Measurements from ENCODE around the gene AGK.
"Not testable (repeated sequence)": the region's sequence is repeated elsewhere in the genome, so short reads cannot be mapped to it uniquely, and the experiment has no call there.

The AGK gene

DNA sequence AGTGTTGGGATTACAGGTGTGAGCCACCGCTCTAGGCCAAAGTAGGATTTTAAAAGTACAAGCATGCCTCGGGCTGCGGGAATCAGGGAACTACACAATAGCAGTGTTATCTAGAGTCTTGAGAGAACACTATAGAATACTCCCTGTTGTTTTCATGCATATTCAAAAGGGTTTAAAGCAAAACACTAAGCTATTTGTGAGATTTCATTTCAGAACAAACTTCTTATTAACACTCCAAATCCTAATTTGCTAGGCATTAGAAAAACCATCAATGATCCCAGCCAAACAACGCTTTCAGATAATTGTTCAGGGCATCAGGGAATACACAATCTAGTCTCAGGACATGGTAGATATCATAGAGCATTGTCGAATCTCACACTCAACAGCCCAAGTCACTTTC is 136.8 kb downstream of the AGK start:
- no peak for DNase-seq

DNA sequence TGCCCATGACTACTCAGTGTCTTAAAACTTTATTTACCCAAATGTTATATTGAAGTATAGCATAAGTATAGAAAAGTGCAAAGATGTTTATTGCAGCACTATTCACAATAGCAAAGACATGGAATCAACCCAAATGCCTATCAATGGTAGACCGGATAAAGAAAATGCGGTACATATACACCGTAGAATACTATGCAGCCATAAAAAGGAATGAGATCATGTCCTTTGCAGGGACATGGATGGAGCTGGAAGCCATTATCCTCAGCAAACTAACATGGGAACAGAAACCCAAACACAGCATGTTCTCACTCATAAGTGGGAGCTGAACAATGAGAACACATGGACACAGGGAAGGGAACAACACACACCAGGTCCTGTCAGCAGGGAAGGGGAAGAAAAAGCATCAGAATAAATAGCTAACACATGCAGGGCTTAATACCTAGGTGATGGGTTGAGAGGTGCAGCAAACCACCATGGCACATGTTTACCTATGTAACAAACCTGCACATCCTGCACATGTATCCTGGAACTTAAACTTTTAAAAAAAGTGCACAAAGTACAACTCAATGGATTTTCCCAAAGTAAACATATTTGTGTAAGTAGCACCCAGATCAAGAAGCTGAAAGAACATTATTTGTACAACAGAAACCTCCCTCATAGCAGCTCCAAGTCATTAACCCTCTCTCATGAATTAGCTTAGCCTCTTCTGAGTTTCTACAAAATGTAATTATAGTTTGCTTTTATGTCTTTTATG is 138.0 kb downstream of the AGK start:
- DNase-seq, result not testable (repeated sequence)

DNA sequence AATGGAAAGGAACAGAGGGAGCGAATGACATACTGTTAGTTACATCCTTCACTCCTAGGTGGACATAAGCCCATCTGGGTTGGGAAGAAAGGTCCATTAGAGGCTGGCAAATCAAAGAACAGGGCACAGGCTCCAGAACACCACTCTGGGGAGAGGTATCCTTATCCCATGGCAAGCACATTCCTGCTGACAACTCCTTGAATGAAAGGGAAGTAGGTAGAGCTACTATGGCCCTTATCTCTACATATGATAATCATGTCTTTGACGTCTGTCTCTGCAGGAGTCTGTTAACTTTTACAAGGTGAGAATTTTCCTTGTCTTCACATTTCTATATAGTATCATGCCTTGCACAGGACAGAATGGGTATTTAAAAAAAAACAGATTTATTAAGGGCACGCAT is 140.3 kb downstream of the AGK start:
- no peak for DNase-seq

DNA sequence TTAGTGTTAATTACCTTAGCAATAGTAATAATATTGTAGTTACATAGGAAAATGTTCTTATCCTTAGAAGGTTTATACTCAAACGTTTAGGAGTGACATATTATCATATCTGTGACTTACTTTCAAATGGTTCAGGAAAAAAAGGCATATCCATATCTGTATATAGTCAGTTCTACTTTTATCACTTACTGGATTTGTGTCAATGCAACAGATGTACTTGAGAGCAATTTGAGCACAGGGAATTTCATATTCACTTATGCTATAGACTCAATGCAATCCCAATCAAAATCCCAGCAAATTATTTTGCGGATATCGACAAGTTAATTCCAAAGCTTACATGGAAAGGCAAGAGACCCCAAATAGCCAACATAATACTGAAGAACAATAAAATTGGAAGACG is 140.8 kb downstream of the AGK start:
- no peak for DNase-seq

DNA sequence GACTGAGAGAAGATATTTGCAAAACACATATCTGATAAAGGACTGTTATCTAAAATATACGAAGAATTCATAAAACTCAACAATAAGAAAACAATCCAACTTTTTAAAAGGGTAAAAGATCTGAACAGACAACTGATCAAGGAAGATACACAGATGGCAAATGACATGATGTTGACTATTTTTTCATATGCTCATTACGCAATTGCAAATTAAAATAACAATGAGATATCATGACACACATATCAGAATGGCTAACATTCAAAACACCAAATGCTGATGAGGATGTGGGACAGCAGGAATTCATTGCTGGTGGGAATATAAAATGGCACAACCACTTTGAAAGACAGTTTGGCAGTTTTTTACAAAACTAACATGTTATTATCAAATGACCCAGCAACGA is 141.9 kb downstream of the AGK start:
- DNase-seq, result no peak

DNA sequence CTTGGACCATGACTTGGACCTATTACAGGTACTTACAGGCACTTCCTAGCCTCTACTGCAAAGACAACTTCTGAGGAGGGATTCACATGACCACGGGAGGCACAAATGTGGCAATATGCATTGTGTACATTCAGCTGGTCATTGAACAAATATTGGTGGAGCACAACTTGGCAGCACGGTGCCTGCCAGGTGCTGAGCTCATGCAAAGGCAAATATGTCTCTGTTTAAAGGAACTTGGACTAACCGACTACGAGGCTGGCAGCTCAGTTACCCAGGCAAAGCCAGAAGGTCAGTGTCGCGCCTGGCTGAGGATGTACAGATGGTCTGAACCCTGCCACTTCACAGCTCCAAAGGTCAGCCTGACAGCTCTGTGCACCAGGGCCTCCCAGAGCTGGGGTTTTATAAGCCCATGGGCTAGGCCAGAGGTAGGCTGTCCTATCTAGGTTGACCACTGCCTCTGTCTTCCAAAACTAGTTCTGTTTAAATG is 144.6 kb downstream of the AGK start:
- peak; percentile 44 for DNase-seq

DNA sequence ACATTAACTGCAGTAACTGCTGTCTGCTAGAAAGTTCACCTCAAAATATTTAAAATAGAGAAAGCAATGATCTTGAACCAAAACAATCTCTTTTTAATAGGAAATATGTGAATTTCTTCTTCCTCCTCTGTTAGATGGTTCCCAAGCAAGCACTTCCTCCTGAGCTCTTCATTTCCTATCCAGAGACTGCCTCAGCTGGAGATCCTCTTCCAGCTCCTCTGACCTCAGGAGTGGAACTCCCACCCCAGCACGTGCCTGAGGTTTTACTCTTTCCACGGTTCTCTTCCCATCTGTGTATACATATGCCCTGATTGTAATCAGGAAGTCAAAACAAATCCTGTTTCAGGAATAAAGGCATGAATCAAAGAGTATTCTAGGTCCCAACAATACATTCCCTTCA is 145.1 kb downstream of the AGK start:
- DNase-seq, result no peak

DNA sequence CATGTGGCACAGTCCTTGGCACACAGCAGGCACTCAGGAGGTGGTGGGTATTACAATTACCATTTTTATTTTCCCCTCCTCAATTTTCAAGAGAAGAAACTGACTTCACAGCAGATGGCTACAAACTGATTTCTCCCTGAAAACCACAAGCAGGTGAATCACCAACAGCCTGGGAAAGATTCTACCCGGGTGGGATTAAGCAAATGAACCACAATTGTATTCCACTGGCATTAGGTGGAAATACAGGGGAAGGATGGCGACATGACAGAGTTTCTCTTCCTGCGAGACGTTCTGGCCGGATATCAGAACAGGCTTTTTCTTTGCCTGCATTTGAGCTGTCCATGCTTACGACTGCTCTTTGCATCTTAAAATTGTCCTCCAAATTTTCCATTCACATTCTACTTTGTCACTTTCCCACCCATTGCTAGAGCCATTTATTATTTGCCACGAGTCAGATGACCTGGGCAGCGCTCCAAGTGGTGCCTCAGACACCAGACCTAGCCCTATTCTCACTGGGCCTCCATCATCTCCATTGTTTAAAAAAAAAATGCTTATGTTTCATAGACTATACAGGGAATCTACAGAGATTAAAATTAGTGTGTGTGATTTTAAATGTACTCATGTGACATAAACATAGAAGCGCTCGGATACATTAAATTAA is 146.1 kb downstream of the AGK start:
- DNase-seq, result peak; percentile 43

DNA sequence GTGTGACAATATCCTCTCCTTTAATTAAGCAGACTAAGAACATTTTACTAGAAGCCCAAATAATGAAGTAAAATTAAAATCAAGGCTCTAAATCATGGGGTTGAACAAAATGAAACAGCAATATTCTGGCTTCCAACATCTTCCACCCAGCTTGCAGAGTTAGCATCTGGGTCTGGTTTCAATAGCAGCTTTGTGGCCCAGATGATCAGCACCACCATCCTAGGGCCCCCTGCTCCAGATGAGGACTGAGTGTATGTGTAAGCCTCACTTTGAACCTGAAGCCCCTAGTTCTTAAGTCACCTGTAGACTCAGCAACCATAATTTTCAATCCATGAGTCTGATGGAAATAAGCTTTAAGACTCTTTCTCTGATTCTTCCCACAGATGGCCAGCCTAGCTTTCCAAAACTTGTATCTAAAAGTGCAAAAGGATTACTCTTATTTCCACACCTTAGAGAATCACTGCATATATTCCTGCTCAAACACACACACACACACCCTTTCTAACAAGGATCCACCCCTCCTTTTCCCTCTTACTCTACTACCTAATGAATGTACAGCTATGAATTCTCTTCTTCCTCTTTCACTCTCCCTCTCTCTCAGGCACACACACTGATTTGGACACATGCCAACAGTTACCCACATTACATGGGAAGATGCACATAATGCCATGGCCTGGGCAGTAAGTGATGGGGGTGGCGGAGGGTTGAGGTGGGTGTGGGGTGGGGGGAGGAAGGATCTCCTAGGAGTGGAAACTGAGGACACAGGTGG is 147.2 kb downstream of the AGK start:
- peak; percentile 9 for DNase-seq

DNA sequence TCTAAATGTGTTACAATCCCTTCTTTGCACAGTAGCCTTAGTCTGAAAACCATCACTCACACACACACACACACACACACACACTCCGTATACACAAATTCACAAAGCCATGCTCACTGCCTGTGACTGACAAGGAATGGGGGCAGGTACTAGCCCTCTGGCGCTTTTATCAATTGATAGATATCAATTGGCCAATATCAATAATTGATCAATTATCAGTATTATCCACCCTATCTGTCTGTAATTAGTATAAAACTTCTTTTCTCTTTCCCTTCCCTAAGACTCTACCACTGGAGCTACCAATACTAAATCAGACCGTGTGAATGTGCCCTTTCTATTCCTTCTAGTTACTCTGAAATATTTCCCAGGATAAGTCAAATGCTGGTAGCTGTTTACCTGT is 148.7 kb downstream of the AGK start:
- DNase-seq, result no peak

DNA sequence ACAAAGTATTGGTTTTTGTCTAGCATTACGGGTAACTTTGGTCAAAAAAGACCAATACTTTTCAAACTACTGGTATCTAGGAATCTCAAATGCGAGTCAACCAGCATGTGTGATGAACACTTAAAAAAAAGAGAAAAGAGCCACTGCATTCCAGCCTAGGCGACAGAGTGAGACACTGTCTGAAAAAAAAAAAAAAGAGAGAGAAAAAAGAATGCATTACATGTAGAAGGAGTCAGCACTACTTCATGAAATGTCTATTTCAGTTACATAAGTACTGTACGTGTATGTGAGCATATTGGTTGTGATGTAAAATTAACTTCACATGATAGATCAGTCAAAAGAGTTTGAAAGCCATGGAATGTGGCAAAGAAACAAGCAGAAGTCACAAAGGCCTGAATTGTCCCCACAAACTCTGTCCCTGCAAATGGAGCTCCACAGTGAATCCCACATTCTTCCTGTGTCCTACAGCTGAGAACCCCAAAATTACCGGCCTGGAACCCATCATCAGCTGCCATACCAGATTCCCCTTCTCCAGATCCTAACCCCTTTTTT is 149.2 kb downstream of the AGK start:
- DNase-seq, result no peak

DNA sequence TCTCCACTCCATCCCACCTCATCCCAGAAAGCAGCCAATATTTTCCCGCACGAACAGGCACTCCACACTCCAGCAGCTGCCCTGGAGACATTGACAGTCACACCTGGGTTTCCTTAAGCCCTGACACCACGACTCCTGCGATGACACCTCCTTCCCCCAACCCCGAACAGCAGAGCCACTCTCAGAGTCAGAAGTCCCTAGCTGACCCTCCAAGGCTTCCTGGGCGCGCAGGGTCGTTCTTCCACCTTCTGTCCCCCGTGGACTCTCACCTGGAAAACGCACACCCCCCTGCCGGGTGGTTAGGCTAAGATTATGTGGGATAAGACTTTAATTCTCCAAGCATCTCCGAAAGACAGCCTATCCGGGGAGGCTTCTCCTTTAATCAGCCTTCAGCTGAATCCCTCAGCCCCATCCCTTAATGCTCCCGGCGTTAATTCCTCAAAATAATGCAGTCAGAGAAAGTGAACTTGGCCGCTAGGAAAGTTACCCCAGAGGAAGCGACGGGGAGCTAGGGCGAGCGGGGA is 149.7 kb downstream of the AGK start:
- DNase-seq, result no peak

DNA sequence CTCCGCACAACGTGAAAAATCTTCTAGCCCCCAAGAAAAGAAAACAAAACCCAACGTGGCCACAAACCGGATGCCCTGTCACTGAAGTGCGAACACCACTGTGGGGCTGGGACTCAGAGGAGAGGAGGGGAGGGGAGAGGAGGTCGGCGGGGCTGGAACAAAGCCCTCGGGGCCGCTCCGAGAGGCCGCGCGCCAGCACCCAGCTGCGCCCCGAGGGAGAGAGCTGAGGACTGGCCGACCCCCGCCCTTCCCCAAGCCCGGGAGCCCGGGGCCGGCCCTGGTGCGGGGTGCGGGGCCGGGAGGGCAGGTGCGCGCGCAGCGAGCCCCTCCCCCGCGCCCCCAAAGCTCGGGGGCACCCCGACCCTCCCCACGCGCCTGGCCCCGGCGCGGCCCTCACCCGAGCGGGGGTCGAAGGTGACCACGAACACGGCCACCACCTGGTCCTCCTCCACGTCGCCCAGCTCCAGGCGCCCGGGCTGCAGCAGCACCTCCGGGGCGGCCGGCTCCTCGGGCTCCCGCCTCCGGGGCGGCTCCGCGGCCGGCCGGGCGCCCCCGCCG is 150.4 kb downstream of the AGK start:
- peak; percentile 48 for DNase-seq

DNA sequence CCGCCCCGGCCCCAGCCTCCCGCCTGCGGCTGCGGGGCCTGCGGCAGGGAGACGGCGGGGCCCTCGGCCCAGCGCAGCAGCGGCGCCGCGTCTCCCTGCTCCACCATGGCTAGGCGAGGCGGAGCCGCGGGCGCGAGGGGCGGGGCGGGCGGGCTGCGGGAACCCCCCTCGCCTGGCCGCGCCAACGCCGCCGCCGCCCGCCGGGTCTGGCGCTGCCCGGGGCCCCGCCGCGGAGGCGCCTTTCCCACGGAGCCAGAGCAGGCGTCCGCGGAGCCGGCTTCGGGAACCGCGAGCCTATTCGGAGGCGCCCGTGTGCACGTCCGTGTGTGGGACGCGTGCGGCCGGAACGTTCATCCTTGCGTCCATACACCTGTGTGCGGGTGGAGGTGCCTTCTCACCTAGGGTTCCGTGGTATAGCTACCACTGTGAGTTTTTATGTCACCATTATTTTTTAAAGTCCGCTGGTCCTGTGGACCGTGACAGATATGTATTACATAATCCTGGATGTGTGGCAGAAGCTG is 150.9 kb downstream of the AGK start, which contains the start of gene DENND11:
DENND11 (minus strand) TSS at position 120 of the 521 bp plus-strand sequence; CDS start at position 107, 13 bp downstream.
- DNase-seq, result peak; percentile 70

DNA sequence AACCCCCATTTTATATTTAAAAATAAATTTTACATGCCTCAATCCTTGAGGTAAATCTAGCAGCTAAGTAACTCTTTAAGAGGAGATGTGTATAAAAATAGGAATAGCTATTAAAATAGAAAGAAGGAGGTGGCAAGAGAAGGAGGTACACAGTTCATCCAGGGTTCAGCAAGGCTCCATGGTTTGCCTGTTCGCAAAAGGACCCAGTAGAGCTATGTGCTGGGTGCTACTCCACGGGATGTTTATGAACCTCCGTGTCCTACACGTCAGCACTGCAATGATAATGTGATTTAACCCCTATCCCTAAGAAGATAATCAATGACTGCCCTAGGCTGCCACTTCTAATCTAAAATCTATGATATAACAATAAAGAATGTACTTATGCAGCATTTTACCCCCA is 151.7 kb downstream of the AGK start:
- no peak for DNase-seq

DNA sequence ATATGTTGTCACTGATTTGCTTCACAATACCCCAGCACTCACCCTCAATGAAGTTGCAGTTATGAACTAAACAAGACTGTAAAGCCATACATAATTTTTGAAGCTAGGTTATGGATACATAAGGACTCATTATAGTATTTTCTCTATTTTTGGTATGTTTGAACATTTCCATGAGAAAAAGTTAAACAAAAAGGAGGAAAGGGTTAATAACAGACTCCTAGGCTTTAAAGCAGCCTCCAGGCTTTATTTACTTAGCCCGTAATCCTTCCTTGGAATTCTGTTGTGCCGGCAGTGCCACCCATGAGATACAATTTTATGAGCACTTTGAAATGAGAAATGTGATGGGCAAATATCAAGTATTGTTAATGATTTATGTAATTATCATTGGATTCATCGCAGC is 152.9 kb downstream of the AGK start:
- no peak for DNase-seq

DNA sequence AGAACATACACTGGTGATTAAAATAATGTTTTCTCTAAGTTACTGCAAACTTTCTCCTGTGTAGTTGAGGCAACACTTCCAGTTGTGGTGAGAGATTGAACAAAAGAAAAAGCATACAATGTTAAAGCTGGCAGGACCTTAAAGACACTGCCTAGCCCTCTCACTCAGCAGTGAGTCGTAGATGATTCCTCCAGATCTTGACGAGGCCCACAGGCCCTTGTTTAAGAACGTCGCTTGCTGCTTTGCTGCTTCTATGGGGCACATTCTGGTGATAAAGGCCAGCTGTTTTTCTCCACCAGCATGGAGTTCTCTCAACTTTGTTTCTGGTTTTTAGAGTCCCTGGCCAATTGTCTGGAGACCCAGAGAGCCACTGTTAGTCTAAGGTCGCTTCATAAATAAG is 153.5 kb downstream of the AGK start:
- DNase-seq, result no peak

Data from COR-L47 (cell line).